ENCODE data around the gene MYMX. TPM values are rescaled to one million over a fixed set of nuclear protein-coding genes. Genes with fewer than 3 reads are reported as not detected.
"Not testable (repeated sequence)": the region's sequence is repeated elsewhere in the genome, so short reads cannot be mapped to it uniquely, and the experiment has no call there.

The MYMX gene
- total and polyA plus RNA-seq, 5 experiments from 2014 or later, result not detected

- Mint-ChIP-seq H3K9me3 (no peaks in the 10 kb centered on the region), H3K27me3 (peaks cover 0 to 2% (median 0%) of the 10 kb centered on the region in 5 donors), H3K27ac (peak overlapping the region in 2 of 10 donors; percentile 64 to 81), H3K4me1 (peaks cover 4 to 19% (median 15%) of the 10 kb centered on the region in 4 donors), H3K36me3 (no peaks in the 10 kb centered on the region), H3K4me3 (no peak overlapping the region)
- no peak for DNase-seq
- POLR2A ChIA-PET, result no interaction called here
- ATAC-seq, result no peak
Measured at GRCh38 chr6:44179072-44179536, 37.6 kb upstream of the MYMX start.

GRCh38 chr6:44179648-44180047 lies 37.1 kb upstream of the MYMX start:
- no peak overlapping the region for H3K4me3 Mint-ChIP-seq

GRCh38 chr6:44180406-44180805 lies 36.3 kb upstream of the MYMX start:
- no peaks in the 10 kb centered on the region for H3K9me3 Mint-ChIP-seq
- POLR2A ChIA-PET, result interaction anchor here (1.0 kb wide), 1 partner anchor 67 kb away, joined by 5 read pairs; the partner anchor contains the start of gene HSP90AB1

More at GRCh38 chr6:44179648-44180047, 37.1 kb upstream of the MYMX start:
- peak in 1 of 10 donors; percentile 50 for DNase-seq
- POLR2A ChIA-PET, result interaction anchor here (1.0 kb wide), 1 partner anchor 68 kb away, joined by 5 read pairs; the partner anchor contains the start of gene HSP90AB1
- Mint-ChIP-seq H3K9me3 (no peaks in the 10 kb centered on the region), H3K27ac (peak overlapping the region in 2 of 10 donors; percentile 64 to 81), H3K36me3 (no peaks in the 10 kb centered on the region), H3K27me3 (peaks cover 0 to 2% (median 0%) of the 10 kb centered on the region in 5 donors), H3K4me1 (peaks cover 4 to 19% (median 15%) of the 10 kb centered on the region in 4 donors)
- ATAC-seq, result no peak

GRCh38 chr6:44180886-44181285 lies 35.8 kb upstream of the MYMX start:
- Mint-ChIP-seq H3K4me3 (no peak overlapping the region), H3K36me3 (no peaks in the 10 kb centered on the region), H3K27me3 (peaks cover 0 to 1% (median 0%) of the 10 kb centered on the region in 5 donors), H3K27ac (no peak overlapping the region), H3K4me1 (peaks cover 9 to 25% (median 20%) of the 10 kb centered on the region in 4 donors), H3K9me3 (no peaks in the 10 kb centered on the region)
- DNase-seq, result peak in 1 of 10 donors; percentile 27
- ATAC-seq, result no peak
- POLR2A ChIA-PET, result interaction anchor here (1.0 kb wide), 1 partner anchor 66 kb away, joined by 5 read pairs; the partner anchor contains the start of gene HSP90AB1

More at GRCh38 chr6:44180406-44180805, 36.3 kb upstream of the MYMX start:
- ATAC-seq (no peak), DNase-seq (peak in 1 of 10 donors; percentile 50)
- H3K27ac Mint-ChIP-seq, result no peak overlapping the region
- no peaks in the 10 kb centered on the region for H3K36me3 Mint-ChIP-seq
- H3K4me1 Mint-ChIP-seq, result peaks cover 6 to 20% (median 18%) of the 10 kb centered on the region in 4 donors
- no peak overlapping the region for H3K4me3 Mint-ChIP-seq
- peaks cover 0 to 2% (median 0%) of the 10 kb centered on the region in 5 donors for H3K27me3 Mint-ChIP-seq

- H3K9me3 Mint-ChIP-seq, H3K4me3 Mint-ChIP-seq, H3K36me3 Mint-ChIP-seq, POLR2A ChIA-PET, ATAC-seq, H3K27me3 Mint-ChIP-seq, DNase-seq, H3K27ac Mint-ChIP-seq: not testable (repeated sequence)
- peaks cover 11 to 24% (median 19%) of the 10 kb centered on the region in 4 donors for H3K4me1 Mint-ChIP-seq
Measured at GRCh38 chr6:44181784-44182183, 34.9 kb upstream of the MYMX start.

GRCh38 chr6:44182911-44183390 lies 33.8 kb upstream of the MYMX start:
- POLR2A ChIA-PET, result no interaction called here
- ATAC-seq, result no peak
- Mint-ChIP-seq H3K4me1 (peaks cover 8 to 16% (median 12%) of the 10 kb centered on the region in 4 donors), H3K4me3 (no peak overlapping the region), H3K36me3 (no peaks in the 10 kb centered on the region), H3K27me3 (no peaks in the 10 kb centered on the region), H3K9me3 (no peaks in the 10 kb centered on the region), H3K27ac (peak overlapping the region in 1 of 10 donors; percentile 4)
- no peak for DNase-seq

GRCh38 chr6:44183783-44184182 lies 32.9 kb upstream of the MYMX start:
- peaks cover 8 to 16% (median 12%) of the 10 kb centered on the region in 4 donors for H3K4me1 Mint-ChIP-seq
- ATAC-seq (no peak), DNase-seq (no peak)
- no peaks in the 10 kb centered on the region for H3K36me3 Mint-ChIP-seq
- POLR2A ChIA-PET, result no interaction called here
- no peaks in the 10 kb centered on the region for H3K9me3 Mint-ChIP-seq
- H3K27me3 Mint-ChIP-seq, result peaks cover 0 to 1% (median 0%) of the 10 kb centered on the region in 5 donors
- H3K4me3 Mint-ChIP-seq, result no peak overlapping the region
- H3K27ac Mint-ChIP-seq, result no peak overlapping the region

GRCh38 chr6:44185356-44185755 lies 31.4 kb upstream of the MYMX start:
- H3K36me3 Mint-ChIP-seq, ATAC-seq, H3K27me3 Mint-ChIP-seq, DNase-seq, H3K4me3 Mint-ChIP-seq, H3K9me3 Mint-ChIP-seq: not testable (repeated sequence)
- peak overlapping the region in 5 of 10 donors; percentile 4 to 88 (median 43) for H3K27ac Mint-ChIP-seq
- peaks cover 8 to 16% (median 12%) of the 10 kb centered on the region in 4 donors for H3K4me1 Mint-ChIP-seq
- POLR2A ChIA-PET, result interaction anchor here (0.6 to 1.4 kb wide), 3 partner anchors 52 to 1255 kb away, joined by 3 to 6 read pairs (median 3); partner anchors contain the start of gene HSP90AB1

GRCh38 chr6:44185953-44186634 lies 30.6 kb upstream of the MYMX start:
- Mint-ChIP-seq H3K27me3 (peaks cover 0 to 1% (median 0%) of the 10 kb centered on the region in 5 donors), H3K27ac (peak overlapping the region; percentile 58 to 89 (median 82)), H3K9me3 (no peaks in the 10 kb centered on the region), H3K4me1 (peaks cover 8 to 16% (median 12%) of the 10 kb centered on the region in 4 donors), H3K36me3 (no peaks in the 10 kb centered on the region), H3K4me3 (peak overlapping the region; percentile 27 to 77 (median 60))
- DNase-seq (peak in 5 of 10 donors; percentile 28 to 65 (median 39)), ATAC-seq (peak; percentile 88 to 95)
- POLR2A ChIA-PET, result interaction anchor here (0.8 to 1.4 kb wide), 3 partner anchors 52 to 61 kb away, joined by 3 to 6 read pairs (median 3); partner anchors contain the start of gene HSP90AB1

- Mint-ChIP-seq H3K4me1 (peaks cover 8 to 16% (median 12%) of the 10 kb centered on the region in 4 donors), H3K9me3 (no peaks in the 10 kb centered on the region), H3K4me3 (peak overlapping the region in 2 of 10 donors; percentile 57 to 70), H3K36me3 (no peaks in the 10 kb centered on the region), H3K27ac (peak overlapping the region in 6 of 10 donors; percentile 19 to 89 (median 71)), H3K27me3 (peaks cover 0 to 1% (median 0%) of the 10 kb centered on the region in 5 donors)
- POLR2A ChIA-PET, result interaction anchor here (0.8 to 1.4 kb wide), 2 partner anchors 59 to 61 kb away, joined by 3 to 6 read pairs; partner anchors contain the start of gene HSP90AB1
- no peak for DNase-seq
- no peak for ATAC-seq
Measured at GRCh38 chr6:44186635-44187025, 30.1 kb upstream of the MYMX start.

- H3K9me3 Mint-ChIP-seq, result peaks cover 0 to 2% (median 0%) of the 10 kb centered on the region in 9 donors
- peaks cover 11 to 22% (median 14%) of the 10 kb centered on the region in 4 donors for H3K4me1 Mint-ChIP-seq
Measured at GRCh38 chr6:44188819-44189218, 27.9 kb upstream of the MYMX start.

GRCh38 chr6:44189257-44189656 lies 27.5 kb upstream of the MYMX start:
- DNase-seq, result no peak
- Mint-ChIP-seq H3K27ac (peak overlapping the region in 2 of 10 donors; percentile 17 to 32), H3K9me3 (peaks cover 0 to 2% (median 0%) of the 10 kb centered on the region in 9 donors), H3K4me1 (peaks cover 11 to 22% (median 14%) of the 10 kb centered on the region in 4 donors), H3K36me3 (no peaks in the 10 kb centered on the region), H3K4me3 (no peak overlapping the region), H3K27me3 (peaks cover 1 to 9% (median 4%) of the 10 kb centered on the region in 5 donors)
- no peak for ATAC-seq
- POLR2A ChIA-PET, result no interaction called here

More at GRCh38 chr6:44188819-44189218, 27.9 kb upstream of the MYMX start:
- peaks cover 1 to 9% (median 4%) of the 10 kb centered on the region in 5 donors for H3K27me3 Mint-ChIP-seq
- no peak overlapping the region for H3K27ac Mint-ChIP-seq
- DNase-seq (no peak), ATAC-seq (no peak)
- no peak overlapping the region for H3K4me3 Mint-ChIP-seq
- POLR2A ChIA-PET, result no interaction called here
- no peaks in the 10 kb centered on the region for H3K36me3 Mint-ChIP-seq

Measured in naive thymus-derived CD8-positive, alpha-beta T cell (primary cell).